ENCODE measurements around the gene RAD23A.
A peak's percentile ranks its signal among the peaks of the same experiment; 100 is the strongest.

GRCh38 chr19:12965017-12965811 lies 19.6 kb downstream of the RAD23A start:
- TF ChIP-seq MYC (IDR thresholded peaks at IDR 0.05; ENCODE audit: borderline replicate concordance, low read length) (peak; percentile 35; the same call in 1 of the 2 replicates), CHD2 (IDR thresholded peaks at IDR 0.05; ENCODE audit: low read length, partially characterized antibody) (no peak), MAZ (IDR thresholded peaks at IDR 0.05; ENCODE audit: borderline replicate concordance, low read depth, low read length) (peak; percentile 58; the same call in 1 of the 2 replicates), CTCF (IDR thresholded peaks at IDR 0.05) (peak; percentile 67), JUNB (IDR thresholded peaks at IDR 0.05) (no peak), POLR2A (IDR thresholded peaks at IDR 0.05; ENCODE audit: low read length) (no peak), USF2 (IDR thresholded peaks at IDR 0.05) (no peak), MAFK (IDR thresholded peaks at IDR 0.05; ENCODE audit: partially characterized antibody) (no peak), CEBPB (IDR thresholded peaks at IDR 0.05) (no peak), REST (IDR thresholded peaks at IDR 0.05) (no peak), PHF8 (IDR thresholded peaks at IDR 0.05; ENCODE audit: borderline replicate concordance, low read depth) (no peak), EP300 (IDR thresholded peaks at IDR 0.05) (no peak)

All from A549 (cell line).